Measurements from ENCODE around the gene PPARGC1A.

PPARGC1A gene

DNA sequence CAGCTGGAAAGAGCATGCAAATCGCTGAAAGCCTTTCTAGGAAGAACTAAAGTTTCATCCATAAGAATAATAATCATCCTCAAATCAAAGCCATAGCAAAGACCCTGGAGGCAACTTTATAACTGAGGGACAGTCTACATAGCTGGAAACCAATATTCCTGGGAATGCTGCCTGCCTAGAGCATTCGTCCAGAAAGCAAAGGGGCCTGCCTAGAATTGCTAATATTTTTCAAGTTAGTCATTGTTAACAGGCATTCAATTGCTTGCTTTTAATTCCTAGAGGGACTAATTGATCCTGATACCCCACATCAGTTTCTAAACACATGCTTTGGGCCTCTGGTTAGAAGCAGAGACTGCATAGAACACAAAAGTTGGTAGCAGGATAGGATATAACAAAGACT lies 4.2 kb upstream of the PPARGC1A start:
- H3K27ac Mint-ChIP-seq = no peak overlapping the region
- H3K9me3 Mint-ChIP-seq = no peaks in the 10 kb centered on the region
- H3K27me3 Mint-ChIP-seq = peaks cover 7 to 16% of the 10 kb centered on the region in 2 donors
- H3K4me1 Mint-ChIP-seq = peaks cover 0 to under 1% of the 10 kb centered on the region in 2 donors
- ATAC-seq (replicated peaks) (no peak), DNase-seq (no peak)
- no peak overlapping the region for H3K4me3 Mint-ChIP-seq
- no peaks in the 10 kb centered on the region for H3K36me3 Mint-ChIP-seq

DNA sequence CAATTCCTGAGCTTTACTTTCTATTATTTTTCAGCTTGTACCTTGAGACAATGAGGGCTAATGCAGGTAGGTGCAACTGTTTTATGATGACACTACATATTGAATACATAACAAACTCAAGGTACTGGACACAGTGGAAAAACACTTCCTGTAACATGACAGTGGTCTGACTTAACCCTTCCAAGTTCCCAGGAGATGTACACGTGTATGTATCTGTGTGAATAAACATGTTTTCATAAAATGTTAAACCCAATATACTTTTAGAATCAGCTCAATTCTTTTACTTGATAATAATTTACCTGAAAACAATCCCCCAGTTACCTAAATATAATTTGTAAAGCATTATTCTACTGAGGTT lies 1.2 kb upstream of the PPARGC1A start:
- H3K9me3 Mint-ChIP-seq = no peaks in the 10 kb centered on the region
- H3K4me3 Mint-ChIP-seq = no peak overlapping the region
- ATAC-seq (replicated peaks) (no peak), DNase-seq (no peak)
- H3K4me1 Mint-ChIP-seq = peaks cover 0 to 5% of the 10 kb centered on the region in 2 donors
- H3K27ac Mint-ChIP-seq = no peak overlapping the region
- H3K27me3 Mint-ChIP-seq = peaks cover 16 to 25% of the 10 kb centered on the region in 2 donors
- H3K36me3 Mint-ChIP-seq = no peaks in the 10 kb centered on the region

DNA sequence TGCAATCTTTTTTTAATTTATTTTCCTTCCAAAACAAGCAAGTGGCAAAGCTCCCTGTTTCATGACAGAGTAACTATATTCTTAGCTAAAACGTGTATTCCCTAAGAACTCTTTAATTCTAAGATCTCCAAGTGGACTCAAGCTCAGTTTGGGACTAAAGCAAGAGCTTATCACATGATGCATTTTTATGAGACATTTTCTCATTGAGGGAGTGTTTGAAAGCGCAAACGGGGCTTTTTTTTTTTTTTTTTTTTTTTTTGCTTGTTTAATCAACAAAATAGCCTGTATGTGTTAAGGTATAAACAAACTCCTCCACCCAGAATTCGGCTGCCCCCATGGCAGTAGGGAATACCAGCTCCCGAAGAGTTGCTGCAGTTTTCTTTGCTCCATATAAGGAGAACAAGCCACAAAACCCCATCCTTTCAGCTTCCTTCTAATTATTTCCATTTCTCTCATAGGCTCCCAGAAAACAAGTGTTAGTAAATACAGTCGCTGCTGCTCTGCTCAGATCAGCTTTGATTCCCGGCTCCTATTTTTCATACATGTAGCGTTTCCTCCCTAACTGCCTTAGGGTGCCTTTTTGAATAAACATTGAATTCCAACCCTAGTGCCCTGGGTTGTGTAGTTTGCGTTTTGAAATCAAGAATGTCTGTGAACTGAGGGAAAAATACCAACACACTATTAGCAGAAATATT lies 669 bp upstream of the PPARGC1A start:
- Mint-ChIP-seq H3K4me3 (no peak overlapping the region), H3K36me3 (no peaks in the 10 kb centered on the region), H3K4me1 (peaks cover 0 to 5% of the 10 kb centered on the region in 2 donors), H3K27me3 (peaks cover 16 to 25% of the 10 kb centered on the region in 2 donors), H3K9me3 (no peaks in the 10 kb centered on the region), H3K27ac (no peak overlapping the region)
- DNase-seq (no peak), ATAC-seq (replicated peaks) (no peak)

DNA sequence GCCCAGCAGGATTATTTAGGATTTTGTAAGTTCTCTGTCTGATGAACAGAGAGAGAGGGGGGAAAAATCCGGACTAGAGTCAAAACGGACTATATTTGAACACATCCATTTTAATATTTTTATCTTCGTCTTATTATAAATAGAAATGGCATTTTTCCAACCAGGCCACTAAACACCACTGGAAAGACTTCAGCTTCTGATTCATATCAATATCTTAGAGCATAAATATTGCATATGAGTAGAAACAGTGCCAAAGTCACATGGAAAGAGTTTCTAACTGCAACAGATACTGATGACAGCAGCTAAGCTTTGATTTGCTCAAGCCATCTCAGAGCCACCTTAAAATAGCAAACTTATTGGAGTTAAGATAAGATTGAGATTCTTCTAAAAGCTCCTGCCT lies 456 bp downstream of the PPARGC1A start:
- Mint-ChIP-seq H3K27ac (no peak overlapping the region), H3K4me3 (no peak overlapping the region), H3K36me3 (no peaks in the 10 kb centered on the region), H3K9me3 (no peaks in the 10 kb centered on the region), H3K4me1 (peaks cover 0 to 5% of the 10 kb centered on the region in 2 donors), H3K27me3 (peaks cover 16 to 25% of the 10 kb centered on the region in 2 donors)
- DNase-seq = no peak
- no peak for ATAC-seq (replicated peaks)

DNA sequence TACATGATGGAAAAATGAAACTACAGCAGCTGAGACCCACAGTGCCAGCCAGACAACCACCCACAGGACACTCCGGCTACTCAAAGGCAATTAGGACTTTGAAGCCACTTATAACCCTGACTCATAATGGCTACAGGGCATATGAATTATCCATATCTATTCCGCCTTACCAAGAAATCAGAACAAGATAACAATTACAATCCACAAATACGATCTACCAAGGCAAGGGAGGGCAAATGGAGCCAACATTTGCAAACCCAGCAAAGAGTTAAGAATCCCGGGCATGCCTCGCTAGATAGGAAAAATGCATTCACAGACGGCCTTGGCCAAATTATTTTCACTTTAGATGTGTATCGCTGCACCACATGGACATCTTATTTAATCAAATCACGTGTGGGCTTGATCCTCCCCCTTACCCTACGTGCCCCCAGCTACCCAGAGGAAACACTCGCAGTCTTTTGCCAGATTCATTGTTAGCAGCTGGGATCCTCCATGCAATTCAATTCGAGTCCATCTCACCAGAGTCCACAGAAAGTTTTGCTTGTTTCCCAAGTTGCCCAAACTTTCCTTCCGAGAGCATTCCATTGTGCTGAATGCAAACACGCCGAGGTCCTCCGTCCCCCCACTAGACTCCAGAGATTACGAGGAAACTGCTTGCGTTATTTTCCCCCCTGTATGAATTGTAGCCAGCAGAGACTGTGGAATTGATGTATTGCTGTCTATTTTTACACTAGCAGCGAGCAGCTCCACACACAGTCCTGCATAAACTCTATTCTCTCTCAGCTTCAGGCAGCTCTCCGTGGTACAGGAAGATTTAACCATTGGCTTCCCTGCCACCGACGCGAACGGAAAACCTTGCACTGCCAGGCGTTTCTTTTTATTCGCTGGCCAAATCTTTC lies 1.2 kb downstream of the PPARGC1A start:
- Mint-ChIP-seq H3K36me3 (no peaks in the 10 kb centered on the region), H3K27me3 (peaks cover 16 to 25% of the 10 kb centered on the region in 2 donors), H3K27ac (no peak overlapping the region), H3K4me1 (peaks cover 0 to 5% of the 10 kb centered on the region in 2 donors), H3K4me3 (no peak overlapping the region), H3K9me3 (no peaks in the 10 kb centered on the region)
- ATAC-seq (replicated peaks) (no peak), DNase-seq (no peak)

DNA sequence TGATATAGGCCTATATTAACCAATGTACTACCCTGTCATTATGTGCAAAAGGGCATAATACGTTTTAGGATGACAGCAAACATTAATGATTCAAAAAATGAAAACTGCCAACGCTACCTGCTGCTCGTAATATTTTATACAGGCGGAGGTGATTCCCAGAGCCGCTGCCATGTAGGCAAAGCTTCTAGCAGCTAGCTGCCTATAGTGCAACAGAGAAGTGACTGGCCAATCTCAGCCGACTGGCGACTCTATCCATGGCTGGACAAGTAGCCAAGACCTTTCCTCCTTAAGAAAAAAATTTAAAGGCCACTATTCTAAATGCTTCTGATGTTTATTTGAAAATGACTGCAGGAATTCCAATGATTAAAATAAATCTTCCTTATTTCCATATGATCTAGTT lies 1.9 kb downstream of the PPARGC1A start:
- DNase-seq (no peak), ATAC-seq (replicated peaks) (no peak)
- H3K36me3 Mint-ChIP-seq = no peaks in the 10 kb centered on the region
- no peak overlapping the region for H3K4me3 Mint-ChIP-seq
- peaks cover 0 to 5% of the 10 kb centered on the region in 2 donors for H3K4me1 Mint-ChIP-seq
- no peak overlapping the region for H3K27ac Mint-ChIP-seq
- peaks cover 16 to 21% of the 10 kb centered on the region in 2 donors for H3K27me3 Mint-ChIP-seq
- no peaks in the 10 kb centered on the region for H3K9me3 Mint-ChIP-seq

DNA sequence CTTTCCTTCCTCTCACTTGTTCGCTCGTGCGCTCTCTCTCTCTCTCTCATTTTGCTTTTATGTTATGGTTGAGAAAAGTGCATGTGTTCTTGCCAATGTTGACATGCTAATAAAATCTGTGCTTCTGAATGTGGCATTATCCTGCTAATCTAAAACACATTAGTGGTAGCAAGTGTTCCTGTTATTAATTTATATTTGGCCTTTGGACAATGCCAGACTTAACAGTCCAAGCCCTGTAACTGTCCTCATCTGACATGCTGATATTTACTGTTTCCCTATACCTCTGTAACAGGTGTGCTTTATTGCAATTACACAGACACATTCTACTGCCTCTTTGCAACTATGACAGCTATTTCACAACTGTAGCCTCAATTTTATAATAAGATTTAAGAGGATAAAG lies 2.7 kb downstream of the PPARGC1A start:
- H3K27me3 Mint-ChIP-seq = peaks cover 9 to 16% of the 10 kb centered on the region in 2 donors

DNA sequence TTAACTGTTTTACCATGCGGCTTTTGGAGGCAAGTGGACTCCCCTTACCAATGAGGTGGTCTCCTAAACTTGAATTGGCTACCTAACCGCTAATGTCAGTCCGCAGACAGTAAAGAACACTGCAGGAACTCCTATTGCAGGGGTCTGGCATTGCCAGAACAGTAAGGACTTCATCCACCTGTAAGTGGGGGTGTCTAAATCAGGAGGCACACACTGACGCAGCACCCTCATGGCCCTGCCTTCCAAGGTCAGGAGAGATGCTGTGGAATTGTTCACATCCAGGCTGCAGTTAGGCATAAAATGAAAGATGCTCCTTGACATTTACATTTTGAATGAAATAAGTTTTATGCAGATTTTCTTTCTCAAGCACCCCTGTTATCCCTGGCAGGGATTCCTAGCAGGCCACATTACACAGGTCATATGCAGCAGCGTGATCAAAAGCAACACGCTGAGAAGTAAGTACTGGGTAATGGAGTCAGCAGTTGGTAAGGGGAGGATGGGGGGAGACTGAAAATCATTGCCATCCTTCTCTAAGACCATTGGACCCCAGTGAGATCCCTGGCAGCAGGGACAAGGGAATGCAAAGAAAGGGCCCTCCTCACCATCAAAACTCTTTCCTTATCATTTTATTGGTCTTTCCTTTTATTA lies 3.8 kb downstream of the PPARGC1A start:
- peaks cover 9 to 16% of the 10 kb centered on the region in 2 donors for H3K27me3 Mint-ChIP-seq
- ATAC-seq (replicated peaks) (no peak), DNase-seq (no peak)
- H3K27ac Mint-ChIP-seq = no peak overlapping the region
- H3K36me3 Mint-ChIP-seq = no peaks in the 10 kb centered on the region
- H3K4me3 Mint-ChIP-seq = no peak overlapping the region
- peaks cover 0 to 5% of the 10 kb centered on the region in 2 donors for H3K4me1 Mint-ChIP-seq
- H3K9me3 Mint-ChIP-seq = no peaks in the 10 kb centered on the region

More for the DNA sequence above, 2.7 kb downstream of the PPARGC1A start:
- no peaks in the 10 kb centered on the region for H3K9me3 Mint-ChIP-seq
- ATAC-seq (replicated peaks) (no peak), DNase-seq (no peak)
- H3K4me1 Mint-ChIP-seq = peaks cover 0 to 5% of the 10 kb centered on the region in 2 donors
- no peak overlapping the region for H3K27ac Mint-ChIP-seq
- H3K36me3 Mint-ChIP-seq = no peaks in the 10 kb centered on the region
- no peak overlapping the region for H3K4me3 Mint-ChIP-seq

DNA sequence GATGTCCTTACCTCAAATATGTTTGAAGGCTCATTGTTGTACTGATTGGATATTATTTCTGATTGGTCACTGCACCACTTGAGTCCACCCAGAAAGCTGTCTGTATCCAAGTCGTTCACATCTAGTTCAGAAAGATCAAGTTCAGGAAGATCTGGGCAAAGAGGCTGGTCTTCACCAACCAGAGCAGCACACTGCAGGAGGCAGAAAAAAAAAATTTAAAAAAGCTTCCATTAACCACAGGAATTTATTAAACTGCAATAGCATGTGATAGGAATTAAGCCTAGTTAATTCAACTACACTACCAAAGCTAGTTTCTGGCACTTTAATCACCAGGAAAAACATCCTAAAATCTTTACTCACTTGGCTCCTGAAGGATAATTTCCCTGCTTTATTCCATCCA lies 5.1 kb downstream of the PPARGC1A start:
- DNase-seq (no peak), ATAC-seq (replicated peaks) (no peak)
- Mint-ChIP-seq H3K4me3 (no peak overlapping the region), H3K4me1 (peaks cover 0 to 5% of the 10 kb centered on the region in 2 donors), H3K27me3 (peaks cover 9 to 13% of the 10 kb centered on the region in 2 donors), H3K9me3 (peaks cover 0 to under 1% of the 10 kb centered on the region in 2 donors), H3K36me3 (no peaks in the 10 kb centered on the region), H3K27ac (no peak overlapping the region)

DNA sequence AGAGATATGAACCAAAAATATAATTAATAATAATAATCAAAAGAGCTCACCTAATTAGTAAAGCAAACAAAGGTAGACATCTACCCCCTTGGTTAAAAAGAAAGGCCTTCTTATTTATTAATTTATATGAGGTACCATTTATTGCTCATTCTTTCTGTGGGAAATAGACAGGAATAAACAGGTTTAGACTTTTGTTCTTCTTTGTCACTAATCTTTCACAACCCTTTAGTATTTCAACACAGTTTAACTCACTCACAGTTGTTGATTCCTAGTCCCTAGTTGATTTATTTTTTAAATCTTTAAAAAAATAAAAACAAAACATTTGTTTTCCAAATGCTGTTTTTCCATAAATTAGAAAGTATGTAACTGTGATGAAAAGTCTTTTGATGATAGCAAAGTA lies 5.6 kb downstream of the PPARGC1A start:
- Mint-ChIP-seq H3K4me1 (peaks cover 0 to 5% of the 10 kb centered on the region in 2 donors), H3K4me3 (no peak overlapping the region), H3K27ac (no peak overlapping the region), H3K9me3 (peaks cover 0 to 3% of the 10 kb centered on the region in 2 donors), H3K27me3 (peaks cover 9 to 11% of the 10 kb centered on the region in 2 donors), H3K36me3 (no peaks in the 10 kb centered on the region)
- no peak for ATAC-seq (replicated peaks)
- DNase-seq = no peak

DNA sequence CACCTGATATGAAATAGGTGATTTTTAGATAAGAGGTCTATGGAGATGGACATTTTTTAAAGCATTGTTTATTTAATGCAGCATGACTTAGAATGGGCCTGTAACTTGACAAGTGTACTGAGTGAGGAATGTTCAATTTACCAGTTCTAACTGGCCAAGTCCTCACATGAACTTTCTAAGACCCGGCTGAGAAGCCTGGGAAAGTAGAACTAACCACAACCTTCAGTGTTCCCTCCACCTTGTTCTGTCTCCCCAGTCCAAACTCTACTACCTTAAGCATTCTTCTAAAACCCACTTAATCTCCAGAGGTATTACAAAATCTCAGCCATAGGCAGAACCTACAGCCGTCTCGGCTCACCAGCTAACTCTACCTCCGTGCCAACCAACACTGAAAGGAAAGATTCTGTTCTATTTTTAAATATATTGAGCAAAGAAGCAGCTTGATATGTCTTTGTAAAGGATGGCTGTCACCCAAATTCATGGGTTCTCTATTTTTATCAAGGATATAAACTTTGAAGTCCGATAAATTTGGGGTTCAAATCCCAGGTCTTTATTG lies 6.8 kb downstream of the PPARGC1A start:
- Mint-ChIP-seq H3K36me3 (no peaks in the 10 kb centered on the region), H3K4me3 (no peak overlapping the region), H3K27me3 (no peaks in the 10 kb centered on the region), H3K27ac (no peak overlapping the region), H3K9me3 (peaks cover 0 to 3% of the 10 kb centered on the region in 2 donors), H3K4me1 (no peaks in the 10 kb centered on the region)
- DNase-seq (no peak), ATAC-seq (replicated peaks) (no peak)

DNA sequence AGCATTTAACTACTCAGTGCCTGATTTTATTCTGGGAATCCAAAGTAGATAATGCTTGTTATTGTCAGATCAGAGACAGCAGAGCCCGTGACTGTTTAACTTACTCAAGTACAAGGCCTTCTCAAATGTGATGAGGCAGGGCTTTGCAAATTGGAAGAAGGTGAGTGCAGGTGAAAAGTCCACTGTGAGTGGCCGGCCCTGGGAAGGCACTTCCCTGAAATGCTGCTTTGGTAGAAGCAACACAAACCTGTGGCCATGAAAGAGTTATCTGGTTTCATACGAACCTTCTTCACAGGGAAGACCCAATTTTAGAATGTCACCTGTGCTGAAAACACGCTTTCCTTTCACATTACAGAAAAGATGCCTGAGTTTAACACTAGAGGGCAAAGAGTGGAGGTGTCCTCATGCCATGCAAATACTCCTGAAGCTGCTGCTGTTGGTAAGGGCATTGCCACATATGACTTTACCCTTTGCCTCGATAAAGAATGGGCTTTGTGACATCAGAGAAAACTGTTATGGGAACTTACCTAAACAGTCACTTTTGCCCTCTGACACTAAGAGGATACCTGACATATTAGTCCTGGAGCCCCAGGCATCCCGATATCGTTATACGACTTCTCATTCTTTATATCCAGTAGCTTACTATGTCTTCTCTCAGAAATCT lies 8.0 kb downstream of the PPARGC1A start:
- peaks cover 0 to 3% of the 10 kb centered on the region in 2 donors for H3K9me3 Mint-ChIP-seq
- no peaks in the 10 kb centered on the region for H3K4me1 Mint-ChIP-seq
- no peak overlapping the region for H3K27ac Mint-ChIP-seq
- H3K36me3 Mint-ChIP-seq = no peaks in the 10 kb centered on the region
- DNase-seq (no peak), ATAC-seq (replicated peaks) (no peak)
- H3K4me3 Mint-ChIP-seq = no peak overlapping the region
- no peaks in the 10 kb centered on the region for H3K27me3 Mint-ChIP-seq

DNA sequence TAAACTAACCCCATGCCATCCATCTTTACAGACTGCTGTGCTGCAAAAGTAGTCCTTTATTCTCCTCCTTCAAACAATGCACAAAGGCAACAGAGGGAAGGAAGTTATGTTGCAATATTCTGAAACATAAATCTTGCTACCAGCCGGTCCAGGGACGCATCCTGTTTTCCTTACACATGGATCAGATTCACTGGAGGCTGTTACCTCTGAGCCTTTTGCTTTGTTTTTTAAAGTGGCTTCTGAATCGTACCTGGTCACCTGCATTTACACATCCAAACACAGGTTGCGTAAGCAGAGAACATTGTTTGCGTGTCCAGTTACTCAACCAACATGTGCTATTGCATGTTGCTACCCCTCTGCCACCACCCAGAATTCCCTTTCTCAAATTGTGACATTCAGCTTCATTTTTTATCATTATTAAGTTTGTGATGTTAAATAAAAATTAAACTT lies 8.8 kb downstream of the PPARGC1A start:
- no peak overlapping the region for H3K27ac Mint-ChIP-seq
- H3K4me3 Mint-ChIP-seq = no peak overlapping the region
- no peaks in the 10 kb centered on the region for H3K36me3 Mint-ChIP-seq
- DNase-seq (no peak), ATAC-seq (replicated peaks) (no peak)
- H3K4me1 Mint-ChIP-seq = no peaks in the 10 kb centered on the region
- H3K27me3 Mint-ChIP-seq = no peaks in the 10 kb centered on the region
- peaks cover 0 to 4% of the 10 kb centered on the region in 2 donors for H3K9me3 Mint-ChIP-seq
